ENCODE measurements around the gene GPER1.

GRCh38 chr7:1112625-1113547 lies 25.0 kb downstream of the GPER1 start:
- TF ChIP-seq CTCF (IDR thresholded peaks at IDR 0.05) (no peak), EP300 (IDR thresholded peaks at IDR 0.05) (no peak), POLR2A (IDR thresholded peaks at IDR 0.05) (no peak)

Data from sigmoid colon (tissue), 4 donors.